GM20000 (cell line): ENCODE data around the gene ISM1.

Experiments
- DNase-seq: peaks from one replicate; pipeline ENCODE4 v3.0.0; 2012; ENCODE audit warnings: low spot score
- TF ChIP-seq, protein P1 (sequence below): IDR thresholded peaks from 2 replicates; pipeline ENCODE4 v1.5.1; 2012; ENCODE audit warnings: mild to moderate bottlenecking, control low read depth; ENCODE audit errors: extremely low read depth, missing control alignments

Gene ISM1

DNA sequence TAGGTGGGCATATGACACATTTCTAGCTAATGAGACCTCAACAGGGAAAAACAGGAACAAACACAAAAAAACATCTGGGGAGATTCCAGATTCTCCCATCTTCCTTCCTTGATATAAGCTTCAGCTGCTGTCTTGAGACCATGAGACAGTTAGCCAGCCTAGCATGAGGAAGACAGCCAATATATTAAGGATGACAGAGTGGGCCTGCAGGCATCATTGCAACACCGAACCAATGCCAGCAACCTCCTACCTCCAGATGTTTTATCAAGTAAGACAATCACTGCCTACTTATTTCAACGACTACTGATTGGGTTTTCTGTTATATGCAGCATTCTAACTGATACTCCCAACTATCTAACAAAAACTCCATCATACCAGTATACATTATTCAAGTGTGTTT is 119.0 kb downstream of the ISM1 start:
- TF ChIP-seq, protein P1, sequence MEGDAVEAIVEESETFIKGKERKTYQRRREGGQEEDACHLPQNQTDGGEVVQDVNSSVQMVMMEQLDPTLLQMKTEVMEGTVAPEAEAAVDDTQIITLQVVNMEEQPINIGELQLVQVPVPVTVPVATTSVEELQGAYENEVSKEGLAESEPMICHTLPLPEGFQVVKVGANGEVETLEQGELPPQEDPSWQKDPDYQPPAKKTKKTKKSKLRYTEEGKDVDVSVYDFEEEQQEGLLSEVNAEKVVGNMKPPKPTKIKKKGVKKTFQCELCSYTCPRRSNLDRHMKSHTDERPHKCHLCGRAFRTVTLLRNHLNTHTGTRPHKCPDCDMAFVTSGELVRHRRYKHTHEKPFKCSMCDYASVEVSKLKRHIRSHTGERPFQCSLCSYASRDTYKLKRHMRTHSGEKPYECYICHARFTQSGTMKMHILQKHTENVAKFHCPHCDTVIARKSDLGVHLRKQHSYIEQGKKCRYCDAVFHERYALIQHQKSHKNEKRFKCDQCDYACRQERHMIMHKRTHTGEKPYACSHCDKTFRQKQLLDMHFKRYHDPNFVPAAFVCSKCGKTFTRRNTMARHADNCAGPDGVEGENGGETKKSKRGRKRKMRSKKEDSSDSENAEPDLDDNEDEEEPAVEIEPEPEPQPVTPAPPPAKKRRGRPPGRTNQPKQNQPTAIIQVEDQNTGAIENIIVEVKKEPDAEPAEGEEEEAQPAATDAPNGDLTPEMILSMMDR = no peak
- no peak for DNase-seq

DNA sequence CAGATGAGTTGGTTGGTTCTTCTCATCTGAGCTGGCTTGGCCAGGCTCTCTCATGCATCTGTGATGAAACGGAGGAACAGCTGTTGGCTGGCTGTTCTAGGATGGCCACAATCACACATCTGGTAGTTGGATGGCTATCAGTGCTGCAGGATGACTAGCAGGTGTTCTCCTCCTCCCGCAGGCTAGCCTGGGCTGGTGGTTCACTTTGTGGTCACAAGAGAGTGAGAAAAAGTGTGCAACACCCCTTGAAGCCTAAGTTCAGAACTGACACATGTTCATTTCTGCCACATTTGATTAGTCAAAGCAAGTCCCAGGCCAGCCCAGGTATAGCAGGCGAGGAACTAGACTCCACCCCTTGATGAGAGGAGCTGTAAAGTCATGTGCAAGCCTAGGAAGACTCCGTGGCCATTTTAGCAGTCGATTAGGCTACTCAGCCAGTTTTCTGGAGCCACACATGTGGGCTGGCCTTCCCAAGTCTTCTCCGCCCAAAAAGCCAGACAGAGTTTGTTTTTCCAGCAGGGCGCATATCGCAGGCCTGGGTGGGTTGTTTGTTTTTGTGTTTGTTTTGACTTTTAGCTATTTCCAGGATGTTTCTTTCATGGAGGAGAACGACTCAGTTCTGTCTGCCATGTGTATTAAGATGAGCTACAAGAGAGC is 120.8 kb downstream of the ISM1 start:
- DNase-seq = no peak
- TF ChIP-seq, protein P1 = no peak

DNA sequence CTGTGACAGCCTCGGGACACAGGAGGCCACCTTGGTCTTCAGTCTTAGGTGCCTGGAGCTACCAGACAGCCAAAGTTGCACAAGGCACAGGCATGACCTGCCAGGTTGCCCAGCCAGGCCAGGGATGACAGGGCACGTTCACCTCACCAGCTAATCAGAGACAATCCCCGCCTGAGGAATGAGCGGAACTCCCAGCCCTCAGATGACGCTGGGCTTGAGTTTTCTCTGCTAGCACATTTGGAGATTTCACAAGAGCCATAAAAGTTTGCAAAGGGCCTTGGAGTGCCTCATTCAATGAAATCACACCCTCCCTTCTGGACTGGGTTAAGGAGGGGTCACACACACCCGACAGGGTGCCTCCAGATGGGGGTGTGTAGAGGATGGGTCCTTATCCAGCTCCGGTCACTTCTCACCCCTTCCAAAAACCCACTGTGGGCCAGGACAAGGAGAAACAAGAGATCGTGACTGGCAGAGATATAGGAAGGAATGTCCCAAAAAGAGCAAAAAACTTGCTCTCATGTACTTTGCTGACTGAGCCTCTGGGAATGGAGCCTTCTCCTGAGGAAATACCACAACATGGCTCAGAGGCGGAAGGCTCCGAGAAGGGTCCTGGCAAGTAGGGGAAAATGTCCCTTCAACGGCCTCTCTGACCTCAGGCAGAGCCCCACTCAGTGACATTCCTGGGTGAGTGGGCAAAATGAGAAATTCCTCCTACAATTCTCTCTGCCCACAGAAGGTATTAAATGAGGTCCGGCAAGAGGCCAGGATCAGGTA is 121.6 kb downstream of the ISM1 start:
- no peak for DNase-seq
- TF ChIP-seq, protein P1 = no peak

DNA sequence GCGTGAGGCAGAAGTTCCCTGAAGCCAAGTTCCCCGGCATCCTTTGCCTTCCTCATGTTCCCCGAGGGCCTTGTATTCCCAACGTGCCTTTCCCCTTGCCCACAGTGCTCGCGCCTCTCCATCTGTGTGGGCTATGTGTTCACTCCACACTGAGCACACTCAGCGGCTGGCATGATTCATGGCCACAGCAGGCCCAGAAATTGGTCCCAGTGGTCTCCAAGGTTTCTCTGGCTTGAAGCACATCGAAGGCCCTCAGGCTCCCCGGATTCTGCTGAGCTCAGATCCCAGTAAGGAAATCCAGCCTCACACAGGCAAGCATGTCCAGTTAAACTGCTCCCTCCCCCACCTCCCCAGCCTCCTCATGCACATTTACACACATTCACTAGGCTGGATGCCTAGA is 123.6 kb downstream of the ISM1 start:
- no peak for DNase-seq
- TF ChIP-seq, protein P1 = no peak

DNA sequence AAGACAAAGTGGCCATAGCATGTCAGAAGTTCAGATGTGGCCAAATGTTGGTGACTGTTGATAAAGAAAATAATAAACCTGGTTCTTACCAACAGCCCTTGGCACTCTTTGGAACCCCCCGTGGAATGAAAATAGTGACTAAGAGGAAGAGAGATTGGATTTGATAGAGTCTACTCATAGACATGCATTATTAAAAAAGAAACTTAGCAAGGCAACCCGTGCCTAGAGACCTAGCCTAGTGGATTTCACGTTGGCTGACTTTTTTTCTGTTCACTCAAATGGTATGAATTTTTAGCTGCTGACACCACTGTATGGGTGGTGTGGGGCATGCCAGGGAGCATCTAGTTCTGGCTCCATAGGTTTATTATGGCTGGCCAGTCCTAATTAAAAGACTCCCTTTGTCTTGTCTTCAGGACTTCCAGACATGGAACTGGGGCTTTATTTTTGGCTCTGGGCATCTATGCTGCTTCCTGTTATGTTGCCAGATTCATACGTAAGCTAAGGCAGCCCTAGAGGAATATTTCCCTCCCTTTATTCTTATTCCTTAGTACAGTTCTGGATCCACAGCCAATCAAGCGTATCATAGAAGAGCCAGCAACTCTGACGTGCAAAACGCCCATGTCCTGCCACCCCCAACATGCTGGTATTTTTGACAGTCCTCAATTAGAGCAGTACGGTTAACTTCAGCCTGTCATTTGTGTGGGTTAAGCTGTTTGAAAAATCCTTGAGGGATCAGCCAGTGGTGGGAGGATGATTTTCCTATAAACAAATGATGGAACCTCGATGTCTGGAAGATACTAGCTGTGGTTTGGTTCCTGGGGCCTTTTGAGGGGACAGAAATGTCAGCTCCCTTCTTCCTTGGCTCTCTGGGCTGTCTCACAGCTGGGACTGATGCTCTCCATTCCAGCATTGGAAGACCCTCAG is 127.5 kb downstream of the ISM1 start:
- DNase-seq = no peak

DNA sequence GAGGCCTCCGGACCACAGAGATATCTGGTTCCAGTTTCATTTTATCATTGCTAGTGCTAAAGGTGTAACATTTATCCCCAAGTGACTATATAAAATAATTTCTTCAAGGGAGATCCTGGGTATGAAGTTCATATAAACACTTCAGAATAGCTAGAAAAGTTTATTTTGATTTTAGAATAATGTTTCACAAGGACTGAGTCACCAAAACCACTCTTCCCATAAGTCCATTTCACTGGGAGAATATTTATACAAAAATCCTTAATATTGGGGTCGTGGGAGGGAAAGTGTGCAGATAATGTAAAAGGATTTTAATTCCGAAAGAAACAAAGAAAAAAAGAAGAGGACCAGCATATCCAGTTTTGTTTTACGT is 128.1 kb downstream of the ISM1 start:
- DNase-seq = no peak
- TF ChIP-seq, protein P1 = no peak

More for the DNA sequence above, 127.5 kb downstream of the ISM1 start:
- TF ChIP-seq, protein P1 = no peak
